ENCODE data around the gene MAP2K5.

Gene MAP2K5

GRCh38 chr15:67822537-67823313 is 280.2 kb downstream of the MAP2K5 start:
- FAIRE-seq (no peak), DNase-seq (ENCODE audit: insufficient read length, low spot score) (no peak)
- TF ChIP-seq, protein P1, sequence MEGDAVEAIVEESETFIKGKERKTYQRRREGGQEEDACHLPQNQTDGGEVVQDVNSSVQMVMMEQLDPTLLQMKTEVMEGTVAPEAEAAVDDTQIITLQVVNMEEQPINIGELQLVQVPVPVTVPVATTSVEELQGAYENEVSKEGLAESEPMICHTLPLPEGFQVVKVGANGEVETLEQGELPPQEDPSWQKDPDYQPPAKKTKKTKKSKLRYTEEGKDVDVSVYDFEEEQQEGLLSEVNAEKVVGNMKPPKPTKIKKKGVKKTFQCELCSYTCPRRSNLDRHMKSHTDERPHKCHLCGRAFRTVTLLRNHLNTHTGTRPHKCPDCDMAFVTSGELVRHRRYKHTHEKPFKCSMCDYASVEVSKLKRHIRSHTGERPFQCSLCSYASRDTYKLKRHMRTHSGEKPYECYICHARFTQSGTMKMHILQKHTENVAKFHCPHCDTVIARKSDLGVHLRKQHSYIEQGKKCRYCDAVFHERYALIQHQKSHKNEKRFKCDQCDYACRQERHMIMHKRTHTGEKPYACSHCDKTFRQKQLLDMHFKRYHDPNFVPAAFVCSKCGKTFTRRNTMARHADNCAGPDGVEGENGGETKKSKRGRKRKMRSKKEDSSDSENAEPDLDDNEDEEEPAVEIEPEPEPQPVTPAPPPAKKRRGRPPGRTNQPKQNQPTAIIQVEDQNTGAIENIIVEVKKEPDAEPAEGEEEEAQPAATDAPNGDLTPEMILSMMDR (IDR thresholded peaks at IDR 0.05; ENCODE audit: insufficient read depth, missing control alignments), result no peak

DNA sequence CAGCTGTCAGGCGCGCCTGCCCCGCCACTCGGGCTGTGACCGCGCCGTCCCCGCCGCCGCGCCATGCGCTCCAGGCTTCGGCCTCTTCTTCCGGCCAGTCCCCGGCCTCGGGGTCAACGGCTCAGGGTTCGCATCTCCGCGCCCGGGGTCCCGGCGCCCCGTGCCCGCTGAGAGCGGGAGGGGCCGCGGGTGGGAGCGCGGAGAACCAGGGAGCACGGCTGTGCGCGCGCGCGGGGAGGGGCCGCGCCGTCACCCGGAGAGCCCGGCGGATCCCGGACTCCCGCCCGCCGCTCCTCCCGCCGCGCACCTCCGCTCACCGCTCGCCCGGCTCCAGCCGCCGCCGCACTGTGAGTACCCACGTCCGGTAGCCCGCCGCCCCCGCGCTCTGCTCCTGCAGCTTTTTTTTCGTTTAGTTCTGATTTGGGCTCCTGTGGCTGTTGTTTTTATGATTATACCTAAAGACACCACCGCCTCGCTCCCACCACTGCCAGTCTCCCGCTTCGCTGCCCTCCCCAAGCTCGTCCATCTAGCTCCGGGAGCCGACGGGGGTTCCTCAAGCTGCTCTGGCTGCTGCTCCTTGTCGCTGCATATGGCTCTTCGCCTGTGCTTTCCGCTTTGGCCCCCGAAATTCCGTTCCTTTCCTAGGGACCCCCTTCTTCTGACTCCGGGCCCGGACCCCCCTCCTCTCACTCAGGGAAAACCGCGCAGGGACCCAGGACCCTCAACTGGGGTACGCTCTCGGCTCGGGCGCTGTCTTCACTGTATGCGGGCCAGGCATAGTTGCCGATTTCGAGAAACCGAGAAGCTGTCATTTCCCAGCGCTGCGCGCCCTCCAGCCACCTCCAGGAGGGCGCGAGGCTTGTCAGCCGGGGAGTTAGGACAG is 281.1 kb downstream of the MAP2K5 start:
- TF ChIP-seq, protein P1 (IDR thresholded peaks at IDR 0.05; ENCODE audit: insufficient read depth, missing control alignments), result no peak
- DNase-seq (ENCODE audit: insufficient read length, low spot score) (no peak), FAIRE-seq (no peak)

- DNase-seq (ENCODE audit: insufficient read length, low spot score), result no peak
- TF ChIP-seq, protein P1 (IDR thresholded peaks at IDR 0.05; ENCODE audit: insufficient read depth, missing control alignments), result no peak
- no peak for FAIRE-seq
Measured at GRCh38 chr15:67824197-67824968, 281.9 kb downstream of the MAP2K5 start.

GRCh38 chr15:67824976-67825880 is 282.7 kb downstream of the MAP2K5 start, which contains the start of gene SKOR1:
Gene SKOR1 (plus strand): TSS chr15:67825509. CDS start chr15:67825603, 94 bp downstream.
- DNase-seq (ENCODE audit: insufficient read length, low spot score) (no peak), FAIRE-seq (no peak)
- TF ChIP-seq, protein P1 (IDR thresholded peaks at IDR 0.05; ENCODE audit: insufficient read depth, missing control alignments), result no peak

GRCh38 chr15:67825881-67826716 is 283.6 kb downstream of the MAP2K5 start:
- DNase-seq (ENCODE audit: insufficient read length, low spot score) (no peak), FAIRE-seq (no peak)
- TF ChIP-seq, protein P1 (IDR thresholded peaks at IDR 0.05; ENCODE audit: insufficient read depth, missing control alignments), result no peak
